Measurements from ENCODE around the gene CCNI.
A peak's percentile ranks its signal among the peaks of the same experiment; 100 is the strongest.

The CCNI gene

DNA sequence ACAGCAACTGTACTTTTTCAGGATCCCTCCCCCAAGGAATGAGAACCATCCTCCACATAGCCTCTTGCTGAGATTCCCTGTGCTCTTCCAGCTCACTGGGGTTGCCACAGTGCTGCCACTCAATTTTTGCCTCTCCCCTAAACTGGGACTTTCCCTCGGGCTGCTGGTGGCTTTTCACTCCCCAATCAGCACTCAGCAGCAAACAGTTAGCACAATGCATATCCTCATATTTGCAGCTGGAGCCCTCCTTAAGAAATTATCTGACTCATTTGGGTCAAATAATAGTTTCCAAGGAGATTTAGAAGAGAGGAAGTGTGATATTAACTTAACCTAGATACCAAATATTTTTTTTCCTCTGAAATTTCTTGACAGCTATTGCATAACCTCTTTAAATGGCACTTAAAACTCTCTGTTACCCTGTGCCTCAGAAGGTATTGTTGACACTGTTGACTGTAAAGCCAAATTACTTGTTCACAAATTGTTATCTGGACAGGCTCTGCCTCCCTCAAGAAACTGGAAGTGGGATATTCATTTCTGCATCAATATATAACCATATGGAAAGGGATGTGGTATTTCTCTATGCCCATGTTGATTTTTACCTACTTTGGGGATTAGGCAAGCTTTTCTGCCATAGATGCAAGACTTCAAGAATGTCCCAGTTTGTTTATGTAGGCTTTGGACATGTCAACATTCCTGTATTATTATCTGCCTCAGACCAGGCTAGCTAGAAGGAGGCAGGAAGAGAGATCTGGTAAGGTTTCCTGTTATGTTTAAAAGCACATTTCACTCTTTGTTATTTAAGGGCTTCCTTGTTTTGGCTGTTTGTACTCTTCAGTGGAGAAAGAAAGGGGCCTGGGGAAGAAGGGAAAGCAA lies 68.2 kb downstream of the CCNI start:
- ATAC-seq = peak; percentile 54
- no peak for TF ChIP-seq ZNF70 (CRISPR knock-in tag; IDR thresholded peaks at IDR 0.05)
- no peak for TF ChIP-seq CSDC2 (CRISPR knock-in tag; IDR thresholded peaks at IDR 0.05)
- TF ChIP-seq ZNF8 (CRISPR knock-in tag; IDR thresholded peaks at IDR 0.05) = no peak
- TF ChIP-seq ESRRG (CRISPR knock-in tag; IDR thresholded peaks at IDR 0.05) = no peak
- TF ChIP-seq ZFP30 (CRISPR knock-in tag; IDR thresholded peaks at IDR 0.05) = no peak
- TF ChIP-seq PPARA (CRISPR knock-in tag; IDR thresholded peaks at IDR 0.05; ENCODE audit: borderline replicate concordance) = no peak
- no peak for TF ChIP-seq RARB (CRISPR knock-in tag; IDR thresholded peaks at IDR 0.05)
- TF ChIP-seq, protein P1, sequence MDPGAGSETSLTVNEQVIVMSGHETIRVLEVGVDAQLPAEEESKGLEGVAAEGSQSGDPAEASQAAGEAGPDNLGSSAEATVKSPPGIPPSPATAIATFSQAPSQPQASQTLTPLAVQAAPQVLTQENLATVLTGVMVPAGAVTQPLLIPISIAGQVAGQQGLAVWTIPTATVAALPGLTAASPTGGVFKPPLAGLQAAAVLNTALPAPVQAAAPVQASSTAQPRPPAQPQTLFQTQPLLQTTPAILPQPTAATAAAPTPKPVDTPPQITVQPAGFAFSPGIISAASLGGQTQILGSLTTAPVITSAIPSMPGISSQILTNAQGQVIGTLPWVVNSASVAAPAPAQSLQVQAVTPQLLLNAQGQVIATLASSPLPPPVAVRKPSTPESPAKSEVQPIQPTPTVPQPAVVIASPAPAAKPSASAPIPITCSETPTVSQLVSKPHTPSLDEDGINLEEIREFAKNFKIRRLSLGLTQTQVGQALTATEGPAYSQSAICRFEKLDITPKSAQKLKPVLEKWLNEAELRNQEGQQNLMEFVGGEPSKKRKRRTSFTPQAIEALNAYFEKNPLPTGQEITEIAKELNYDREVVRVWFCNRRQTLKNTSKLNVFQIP (CRISPR knock-in tag; IDR thresholded peaks at IDR 0.05; ENCODE audit: borderline replicate concordance, low read depth) = no peak
- TF ChIP-seq, protein P2, sequence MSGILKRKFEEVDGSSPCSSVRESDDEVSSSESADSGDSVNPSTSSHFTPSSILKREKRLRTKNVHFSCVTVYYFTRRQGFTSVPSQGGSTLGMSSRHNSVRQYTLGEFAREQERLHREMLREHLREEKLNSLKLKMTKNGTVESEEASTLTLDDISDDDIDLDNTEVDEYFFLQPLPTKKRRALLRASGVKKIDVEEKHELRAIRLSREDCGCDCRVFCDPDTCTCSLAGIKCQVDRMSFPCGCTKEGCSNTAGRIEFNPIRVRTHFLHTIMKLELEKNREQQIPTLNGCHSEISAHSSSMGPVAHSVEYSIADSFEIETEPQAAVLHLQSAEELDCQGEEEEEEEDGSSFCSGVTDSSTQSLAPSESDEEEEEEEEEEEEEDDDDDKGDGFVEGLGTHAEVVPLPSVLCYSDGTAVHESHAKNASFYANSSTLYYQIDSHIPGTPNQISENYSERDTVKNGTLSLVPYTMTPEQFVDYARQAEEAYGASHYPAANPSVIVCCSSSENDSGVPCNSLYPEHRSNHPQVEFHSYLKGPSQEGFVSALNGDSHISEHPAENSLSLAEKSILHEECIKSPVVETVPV (CRISPR knock-in tag; IDR thresholded peaks at IDR 0.05) = no peak
- TF ChIP-seq TOX (CRISPR knock-in tag; IDR thresholded peaks at IDR 0.05; ENCODE audit: borderline replicate concordance) = no peak
- no peak for TF ChIP-seq ISL1 (CRISPR knock-in tag; IDR thresholded peaks at IDR 0.05)
- no peak for TF ChIP-seq BACH2 (CRISPR knock-in tag; IDR thresholded peaks at IDR 0.05; ENCODE audit: borderline replicate concordance)
- TF ChIP-seq SNAI2 (CRISPR knock-in tag; IDR thresholded peaks at IDR 0.05) = no peak
- no peak for TF ChIP-seq ZFP3 (CRISPR knock-in tag; IDR thresholded peaks at IDR 0.05)
- TF ChIP-seq, protein P3, sequence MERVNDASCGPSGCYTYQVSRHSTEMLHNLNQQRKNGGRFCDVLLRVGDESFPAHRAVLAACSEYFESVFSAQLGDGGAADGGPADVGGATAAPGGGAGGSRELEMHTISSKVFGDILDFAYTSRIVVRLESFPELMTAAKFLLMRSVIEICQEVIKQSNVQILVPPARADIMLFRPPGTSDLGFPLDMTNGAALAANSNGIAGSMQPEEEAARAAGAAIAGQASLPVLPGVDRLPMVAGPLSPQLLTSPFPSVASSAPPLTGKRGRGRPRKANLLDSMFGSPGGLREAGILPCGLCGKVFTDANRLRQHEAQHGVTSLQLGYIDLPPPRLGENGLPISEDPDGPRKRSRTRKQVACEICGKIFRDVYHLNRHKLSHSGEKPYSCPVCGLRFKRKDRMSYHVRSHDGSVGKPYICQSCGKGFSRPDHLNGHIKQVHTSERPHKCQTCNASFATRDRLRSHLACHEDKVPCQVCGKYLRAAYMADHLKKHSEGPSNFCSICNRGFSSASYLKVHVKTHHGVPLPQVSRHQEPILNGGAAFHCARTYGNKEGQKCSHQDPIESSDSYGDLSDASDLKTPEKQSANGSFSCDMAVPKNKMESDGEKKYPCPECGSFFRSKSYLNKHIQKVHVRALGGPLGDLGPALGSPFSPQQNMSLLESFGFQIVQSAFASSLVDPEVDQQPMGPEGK (CRISPR knock-in tag; IDR thresholded peaks at IDR 0.05; ENCODE audit: borderline replicate concordance) = no peak

DNA sequence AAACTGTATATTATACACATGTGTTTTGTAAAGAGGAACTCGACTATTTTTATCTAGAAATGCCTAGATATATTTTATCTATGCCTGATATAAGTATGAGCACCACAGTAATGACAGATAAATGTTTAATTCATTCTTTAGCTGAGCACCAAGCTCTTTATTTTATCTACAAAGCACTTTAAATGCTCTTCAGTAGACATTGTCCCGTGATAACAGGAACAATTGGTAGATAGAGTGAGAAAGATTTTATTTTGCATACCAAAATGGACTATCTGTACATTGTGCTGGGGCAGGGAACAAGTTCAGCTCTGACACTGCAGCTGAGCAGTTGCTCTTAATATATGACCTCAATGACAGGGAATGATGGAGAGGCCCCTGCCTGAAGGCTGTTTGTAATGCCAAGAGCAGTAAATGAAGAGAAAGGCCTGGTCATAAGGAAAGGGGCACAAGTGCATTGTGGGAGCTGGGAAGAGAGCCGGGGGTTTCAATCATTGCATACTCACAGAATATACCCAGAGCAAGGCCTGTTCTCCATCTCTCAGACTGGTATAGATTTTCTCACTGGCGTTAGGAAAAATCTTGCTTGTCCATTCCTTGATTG lies 68.9 kb downstream of the CCNI start:
- ATAC-seq = peak; percentile 13
- peak; percentile 80 for TF ChIP-seq ISL1 (CRISPR knock-in tag; IDR thresholded peaks at IDR 0.05)
- TF ChIP-seq TCF4 (CRISPR knock-in tag; IDR thresholded peaks at IDR 0.05; ENCODE audit: borderline replicate concordance) = peak; percentile 18; the same call in 1 of the 2 replicates
- TF ChIP-seq, protein P4, sequence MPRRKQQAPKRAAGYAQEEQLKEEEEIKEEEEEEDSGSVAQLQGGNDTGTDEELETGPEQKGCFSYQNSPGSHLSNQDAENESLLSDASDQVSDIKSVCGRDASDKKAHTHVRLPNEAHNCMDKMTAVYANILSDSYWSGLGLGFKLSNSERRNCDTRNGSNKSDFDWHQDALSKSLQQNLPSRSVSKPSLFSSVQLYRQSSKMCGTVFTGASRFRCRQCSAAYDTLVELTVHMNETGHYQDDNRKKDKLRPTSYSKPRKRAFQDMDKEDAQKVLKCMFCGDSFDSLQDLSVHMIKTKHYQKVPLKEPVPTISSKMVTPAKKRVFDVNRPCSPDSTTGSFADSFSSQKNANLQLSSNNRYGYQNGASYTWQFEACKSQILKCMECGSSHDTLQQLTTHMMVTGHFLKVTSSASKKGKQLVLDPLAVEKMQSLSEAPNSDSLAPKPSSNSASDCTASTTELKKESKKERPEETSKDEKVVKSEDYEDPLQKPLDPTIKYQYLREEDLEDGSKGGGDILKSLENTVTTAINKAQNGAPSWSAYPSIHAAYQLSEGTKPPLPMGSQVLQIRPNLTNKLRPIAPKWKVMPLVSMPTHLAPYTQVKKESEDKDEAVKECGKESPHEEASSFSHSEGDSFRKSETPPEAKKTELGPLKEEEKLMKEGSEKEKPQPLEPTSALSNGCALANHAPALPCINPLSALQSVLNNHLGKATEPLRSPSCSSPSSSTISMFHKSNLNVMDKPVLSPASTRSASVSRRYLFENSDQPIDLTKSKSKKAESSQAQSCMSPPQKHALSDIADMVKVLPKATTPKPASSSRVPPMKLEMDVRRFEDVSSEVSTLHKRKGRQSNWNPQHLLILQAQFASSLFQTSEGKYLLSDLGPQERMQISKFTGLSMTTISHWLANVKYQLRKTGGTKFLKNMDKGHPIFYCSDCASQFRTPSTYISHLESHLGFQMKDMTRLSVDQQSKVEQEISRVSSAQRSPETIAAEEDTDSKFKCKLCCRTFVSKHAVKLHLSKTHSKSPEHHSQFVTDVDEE (CRISPR knock-in tag; IDR thresholded peaks at IDR 0.05) = peak; percentile 54; the same call in 1 of the 2 replicates
- TF ChIP-seq SNAI2 (CRISPR knock-in tag; IDR thresholded peaks at IDR 0.05) = no peak
- TF ChIP-seq, protein P5, sequence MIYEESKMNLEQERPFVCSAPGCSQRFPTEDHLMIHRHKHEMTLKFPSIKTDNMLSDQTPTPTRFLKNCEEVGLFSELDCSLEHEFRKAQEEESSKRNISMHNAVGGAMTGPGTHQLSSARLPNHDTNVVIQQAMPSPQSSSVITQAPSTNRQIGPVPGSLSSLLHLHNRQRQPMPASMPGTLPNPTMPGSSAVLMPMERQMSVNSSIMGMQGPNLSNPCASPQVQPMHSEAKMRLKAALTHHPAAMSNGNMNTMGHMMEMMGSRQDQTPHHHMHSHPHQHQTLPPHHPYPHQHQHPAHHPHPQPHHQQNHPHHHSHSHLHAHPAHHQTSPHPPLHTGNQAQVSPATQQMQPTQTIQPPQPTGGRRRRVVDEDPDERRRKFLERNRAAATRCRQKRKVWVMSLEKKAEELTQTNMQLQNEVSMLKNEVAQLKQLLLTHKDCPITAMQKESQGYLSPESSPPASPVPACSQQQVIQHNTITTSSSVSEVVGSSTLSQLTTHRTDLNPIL (CRISPR knock-in tag; IDR thresholded peaks at IDR 0.05; ENCODE audit: low read depth) = 0 out of 2 replicates have a peak, but pooled peaks have one; percentile 25

DNA sequence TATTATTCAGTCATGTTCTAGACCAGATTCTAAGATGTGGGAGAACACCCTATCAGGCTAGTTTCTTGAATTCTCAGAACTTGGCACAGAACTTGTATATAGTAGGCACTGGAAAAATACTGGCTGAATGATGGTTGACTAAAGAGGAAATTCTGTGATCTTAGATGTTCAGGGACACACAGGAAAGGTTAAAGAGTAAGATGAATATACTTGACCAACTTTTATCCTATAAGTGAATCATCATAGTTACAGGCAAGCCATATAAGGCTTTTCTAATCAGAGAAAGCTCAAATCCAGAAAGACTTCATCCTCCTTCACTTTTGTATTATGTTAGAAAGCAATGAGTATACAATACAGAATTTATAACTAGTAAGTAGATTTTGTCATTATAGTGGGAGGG lies 72.4 kb downstream of the CCNI start:
- no peak for TF ChIP-seq ARNTL (CRISPR knock-in tag; IDR thresholded peaks at IDR 0.05; ENCODE audit: borderline replicate concordance, low read depth)
- TF ChIP-seq OSR1 (CRISPR knock-in tag; IDR thresholded peaks at IDR 0.05) = no peak
- TF ChIP-seq ZFP3 (CRISPR knock-in tag; IDR thresholded peaks at IDR 0.05) = no peak
- TF ChIP-seq, protein P3 (CRISPR knock-in tag; IDR thresholded peaks at IDR 0.05; ENCODE audit: borderline replicate concordance) = no peak
- TF ChIP-seq ISL1 (CRISPR knock-in tag; IDR thresholded peaks at IDR 0.05) = no peak
- no peak for TF ChIP-seq PPARA (CRISPR knock-in tag; IDR thresholded peaks at IDR 0.05; ENCODE audit: borderline replicate concordance)
- ATAC-seq = no peak

All from SK-N-SH treated with all-trans-retinoic acid at 6 μM for 48 hours (cell line).